ENCODE measurements around the gene BICD2. TPM values are rescaled to one million over a fixed set of nuclear protein-coding genes. Genes with fewer than 3 reads are reported as not detected.
A peak's percentile ranks its signal among the peaks of the same experiment; 100 is the strongest.

Gene BICD2
- total and polyA plus RNA-seq, 4 donors, result 2.5 to 16.0 (median 11.2) TPM

GRCh38 chr9:92767066-92768054 lies 2.7 kb upstream of the BICD2 start (continued):
- TF ChIP-seq CTCF (IDR thresholded peaks at IDR 0.05; ENCODE audit: low read depth, low read length, missing input control), result no peak
- TF ChIP-seq JUND (IDR thresholded peaks at IDR 0.05), result no peak
- no peak for TF ChIP-seq HNF4G (IDR thresholded peaks at IDR 0.05)
- no peak for TF ChIP-seq ZBTB33 (IDR thresholded peaks at IDR 0.05)
- no peak for TF ChIP-seq FOXA2 (IDR thresholded peaks at IDR 0.05)

- H3K9me3 ChIP-seq (ENCODE audit: control insufficient read depth in 4 of 4, low read length in 3 of 4), result no peaks in the 10 kb centered on the region
- H3K36me3 ChIP-seq (ENCODE audit: control insufficient read depth in 4 of 4, insufficient read depth in 3 of 4, low read depth in 1 of 4, low read length in 3 of 4), result no peaks in the 10 kb centered on the region
- H3K27ac ChIP-seq (ENCODE audit: low read depth in 1 of 2, low read length in 2 of 2), result peak overlapping the region; percentile 96 to 98
- peak in 1 of 2 donors; percentile 48 for TF ChIP-seq EGR1 (IDR thresholded peaks at IDR 0.05; ENCODE audit: low read depth in 2 of 2)
- no peak for TF ChIP-seq ZBTB33 (IDR thresholded peaks at IDR 0.05)
- TF ChIP-seq HNF4A (conservative IDR thresholded peaks at IDR 0.05), result no peak
- TF ChIP-seq SP1 (IDR thresholded peaks at IDR 0.05), result peak; percentile 74
- TF ChIP-seq CTCF (IDR thresholded peaks at IDR 0.05; ENCODE audit: low read depth, low read length, missing input control), result peak; percentile 87
- TF ChIP-seq GABPA (IDR thresholded peaks at IDR 0.05 in 1 of 2, conservative IDR thresholded peaks at IDR 0.05 in 1 of 2), result peak in 1 of 2 donors; percentile 82
- peak; percentile 84 for TF ChIP-seq YY1 (IDR thresholded peaks at IDR 0.05)
- TF ChIP-seq NR2F2 (IDR thresholded peaks at IDR 0.05), result no peak
- TF ChIP-seq MAX (IDR thresholded peaks at IDR 0.05), result no peak
- TF ChIP-seq RAD21 (IDR thresholded peaks at IDR 0.05), result peak; percentile 60 to 65
- TF ChIP-seq ATF3 (IDR thresholded peaks at IDR 0.05), result no peak
- no peak for TF ChIP-seq HNF4G (IDR thresholded peaks at IDR 0.05)
- peak in 1 of 2 donors; percentile 28 for TF ChIP-seq JUND (IDR thresholded peaks at IDR 0.05)
- TF ChIP-seq FOXA1 (IDR thresholded peaks at IDR 0.05), result no peak
- peak in 1 of 2 donors; percentile 23 for TF ChIP-seq RXRA (IDR thresholded peaks at IDR 0.05)
- peak; percentile 45 for TF ChIP-seq TAF1 (conservative IDR thresholded peaks at IDR 0.05)
- no peak for TF ChIP-seq REST (IDR thresholded peaks at IDR 0.05)
- peak; percentile 94 for DNase-seq (ENCODE audit: low spot score)
- H3K4me1 ChIP-seq (ENCODE audit: control insufficient read depth in 4 of 4, insufficient read depth in 4 of 4, low read length in 3 of 4), result peaks cover 8 to 38% (median 26%) of the 10 kb centered on the region in 4 donors
- 1% methylated on average over 75 of the region's 75 CpGs for WGBS
- peak overlapping the region; percentile 77 to 89 (median 77) for H3K4me3 ChIP-seq (ENCODE audit: low read depth in 1 of 3, low read length in 3 of 3)
- H3K9ac ChIP-seq (ENCODE audit: low read depth in 1 of 2, low read length in 2 of 2), result peak overlapping the region; percentile 75 to 80
- no peaks in the 10 kb centered on the region for H3K27me3 ChIP-seq (ENCODE audit: control insufficient read depth in 4 of 4, insufficient read depth in 4 of 4, low read length in 3 of 4)
Measured at GRCh38 chr9:92764988-92765936, 629 bp upstream of the BICD2 start.
